Measurements from ENCODE around the gene SNTA1.

- TF ChIP-seq CTCF (IDR thresholded peaks at IDR 0.05; ENCODE audit: insufficient read depth, low read length, poor library complexity, severe bottlenecking) = no peak
- no peak for TF ChIP-seq EZH2phosphoT487 (conservative IDR thresholded peaks at IDR 0.05; ENCODE audit: low read length)
Observed at GRCh38 chr20:33412484-33412838, 31.1 kb downstream of the SNTA1 start.
